Activated CD4-positive, alpha-beta memory T cell treated with anti-CD3 and anti-CD28 coated beads for 36 hours (primary cell): ENCODE measurements around the gene RALY. TPM values are rescaled to one million over a fixed set of nuclear protein-coding genes. Genes with fewer than 3 reads are reported as not detected.

Experiments used
- CTCF ChIA-PET: fragments of 350-600 bp; sonication (Branson Sonifier 250); formaldehyde crosslinking; loops from one replicate; lab custom pipeline; 2021; ENCODE audit warnings: antibody characterized with exemption, inconsistent platforms; lab: Charles Lee
- POLR2A ChIA-PET: fragments of 350-600 bp; sonication (Branson Sonifier 250); formaldehyde crosslinking; loops from one replicate; lab custom pipeline; 2021; ENCODE audit warnings: antibody characterized with exemption; lab: Charles Lee
- DNase-seq: peaks from one replicate; pipeline ENCODE4 v3.0.0-alpha.2; 2020
- H3K27ac Mint-ChIP-seq: one replicate; pipeline ENCODE4 v1.8.0; 2021; ENCODE audit warnings: mixed read lengths
- H3K27me3 Mint-ChIP-seq: one replicate; pipeline ENCODE4 v1.8.0; 2021; ENCODE audit warnings: mixed read lengths
- H3K36me3 Mint-ChIP-seq: one replicate; pipeline ENCODE4 v1.8.0; 2021; ENCODE audit warnings: mixed read lengths
- H3K4me1 Mint-ChIP-seq: one replicate; pipeline ENCODE4 v1.8.0; 2021; ENCODE audit warnings: low read depth, mixed read lengths
- H3K4me3 Mint-ChIP-seq: one replicate; pipeline ENCODE4 v1.8.0; 2021; ENCODE audit warnings: mild to moderate bottlenecking, mixed read lengths
- H3K9me3 Mint-ChIP-seq: one replicate; pipeline ENCODE4 v1.8.0; 2021; ENCODE audit warnings: mixed read lengths
- intact Hi-C: fragments of 100-400 bp; cut with micrococcal nuclease; formaldehyde crosslinking; loops from one replicate; pipeline ENCODE4 v1.15.1; 2023
- total RNA-seq, 2 experiments: library from RNA; stranded (reverse); gene quantifications; one replicate each; pipeline ENCODE4 v1.2.3, GENCODE V29; 2021

RALY gene
- total RNA-seq, 2 experiments from 2014 or later: 149 to 159 TPM

DNA sequence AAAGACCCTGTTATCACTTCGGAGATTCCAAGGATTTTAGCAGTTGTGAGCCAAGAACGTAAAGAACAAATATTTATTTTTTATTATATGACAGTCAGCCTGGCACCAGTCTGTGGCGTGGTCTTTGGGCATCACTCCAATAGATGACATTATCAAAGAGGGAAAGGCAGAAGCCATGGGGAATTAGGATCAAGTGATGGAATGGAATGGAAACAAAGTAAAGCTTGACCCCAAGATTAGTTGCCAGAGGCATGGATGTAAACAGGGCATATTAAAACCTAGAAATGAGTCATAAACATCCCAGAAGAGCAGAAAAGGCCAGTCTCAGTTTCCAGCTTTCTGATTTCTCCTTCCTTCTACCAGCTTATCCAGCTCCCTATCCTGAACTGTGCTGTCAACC lies 106.9 kb downstream of the RALY start:
- intact Hi-C loops: no loop called here
- H3K4me3 Mint-ChIP-seq: no peak overlapping the region
- ChIA-PET CTCF (interaction anchor here (0.5 to 0.9 kb wide), 2 partner anchors 31 to 287 kb away, joined by 3 to 5 read pairs; no protein-coding TSS in a partner anchor), POLR2A (interaction anchor here (1.6 to 4.4 kb wide), 2 partner anchors 11 kb away, joined by 3 to 20 read pairs; partner anchors contain the start of gene EIF2S2)
- H3K36me3 Mint-ChIP-seq: peaks cover 78% of the 10 kb centered on the region
- no peak for DNase-seq
- H3K9me3 Mint-ChIP-seq: no peaks in the 10 kb centered on the region
- no peaks in the 10 kb centered on the region for H3K27me3 Mint-ChIP-seq
- peaks cover 48% of the 10 kb centered on the region for H3K4me1 Mint-ChIP-seq
- peak overlapping the region; percentile 77 for H3K27ac Mint-ChIP-seq

DNA sequence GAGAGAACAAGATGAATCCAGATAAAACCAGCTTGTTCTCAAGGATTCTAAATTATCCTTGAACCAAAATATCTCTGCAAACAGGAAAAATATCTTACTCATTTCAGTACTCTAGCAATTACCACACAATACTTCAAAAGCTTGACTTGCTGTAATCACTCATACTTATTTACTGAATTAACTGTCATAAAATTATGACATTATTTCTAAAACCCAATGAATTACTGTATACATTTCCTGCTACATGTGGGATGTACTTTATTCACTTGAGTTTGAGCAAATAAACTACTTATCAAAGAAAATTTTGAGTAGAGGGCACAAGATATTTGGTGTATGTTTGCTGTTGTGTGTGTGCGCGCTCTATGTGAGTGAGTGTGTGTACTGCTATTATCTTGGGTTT lies 108.6 kb downstream of the RALY start:
- ChIA-PET CTCF (no interaction called here), POLR2A (interaction anchor here (4.4 kb wide), 1 partner anchor 10 kb away, joined by 20 read pairs; the partner anchor contains the start of gene EIF2S2)
- Mint-ChIP-seq H3K4me3 (no peak overlapping the region), H3K4me1 (peaks cover 62% of the 10 kb centered on the region), H3K27ac (peak overlapping the region; percentile 78), H3K9me3 (no peaks in the 10 kb centered on the region), H3K36me3 (peaks cover 68% of the 10 kb centered on the region), H3K27me3 (no peaks in the 10 kb centered on the region)
- intact Hi-C loops: loop anchor here (1.0 kb wide), 1 partner anchor 8 kb away; no protein-coding TSS in a partner anchor
- no peak for DNase-seq

DNA sequence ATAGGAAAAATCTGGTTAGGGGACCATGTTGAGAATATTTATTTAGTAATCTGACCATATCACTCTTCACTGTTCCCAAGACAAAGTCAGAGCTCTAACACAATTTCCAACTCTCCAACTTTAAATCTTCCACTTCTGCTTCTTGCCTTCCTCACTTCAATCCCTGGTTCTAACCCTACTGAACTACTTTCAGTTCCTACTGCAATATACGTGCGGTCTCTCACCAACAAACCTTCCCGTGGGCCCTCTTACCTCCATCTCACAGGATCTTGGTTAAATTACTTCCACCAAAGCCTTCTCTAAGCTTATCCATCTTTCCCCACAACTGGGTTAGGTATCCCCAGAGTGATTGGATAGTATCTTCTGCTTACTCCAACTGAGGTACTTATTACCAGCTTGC lies 110.3 kb downstream of the RALY start:
- DNase-seq: no peak
- Mint-ChIP-seq H3K27ac (peak overlapping the region; percentile 49), H3K4me3 (no peak overlapping the region), H3K4me1 (peaks cover 79% of the 10 kb centered on the region), H3K36me3 (peaks cover 73% of the 10 kb centered on the region), H3K27me3 (no peaks in the 10 kb centered on the region), H3K9me3 (no peaks in the 10 kb centered on the region)
- ChIA-PET POLR2A (interaction anchor here (0.6 to 0.7 kb wide), 2 partner anchors 434 to 1134 kb away, joined by 3 read pairs; no protein-coding TSS in a partner anchor), CTCF (interaction anchor here (1.4 kb wide), 1 partner anchor 35 kb away, joined by 5 read pairs; no protein-coding TSS in a partner anchor)
- intact Hi-C loops: no loop called here

DNA sequence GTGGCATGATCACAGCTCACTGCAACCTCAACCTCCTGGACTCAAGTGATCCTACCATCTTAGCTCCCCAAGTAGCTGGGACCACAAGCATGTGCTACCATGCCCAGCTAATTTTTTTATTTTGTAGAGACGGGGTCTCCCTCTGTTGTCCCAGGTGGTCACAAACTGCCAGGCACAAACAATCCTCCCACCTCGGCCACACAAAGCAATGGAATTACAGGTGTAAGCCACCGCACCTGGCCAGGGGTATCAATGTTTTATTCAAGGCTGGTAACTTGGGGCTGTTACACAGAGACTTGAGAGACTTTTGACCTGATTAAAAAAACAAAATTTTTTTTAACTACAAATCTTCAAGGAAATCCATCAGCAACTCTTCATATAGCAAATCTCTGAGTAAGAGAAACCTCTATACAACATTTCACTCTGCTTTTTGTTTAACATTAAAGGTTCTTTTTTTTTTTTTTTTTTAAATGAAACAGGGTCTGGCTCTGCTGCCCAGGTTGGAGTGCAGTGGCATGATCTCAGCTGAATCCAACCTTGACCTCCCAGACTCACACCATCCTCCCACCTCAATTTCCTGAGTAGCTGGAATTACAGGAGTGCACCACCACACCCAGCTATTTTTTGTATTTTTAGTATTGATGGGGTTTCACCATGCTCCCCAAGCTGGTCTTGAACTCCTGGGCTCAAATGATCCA lies 112.4 kb downstream of the RALY start:
- Mint-ChIP-seq H3K36me3 (peaks cover 78% of the 10 kb centered on the region), H3K4me1 (peaks cover 91% of the 10 kb centered on the region), H3K27me3 (no peaks in the 10 kb centered on the region), H3K9me3 (no peaks in the 10 kb centered on the region), H3K27ac (peak overlapping the region; percentile 74), H3K4me3 (no peak overlapping the region)
- ChIA-PET POLR2A (no interaction called here), CTCF (no interaction called here)
- no peak for DNase-seq
- intact Hi-C loops: no loop called here

DNA sequence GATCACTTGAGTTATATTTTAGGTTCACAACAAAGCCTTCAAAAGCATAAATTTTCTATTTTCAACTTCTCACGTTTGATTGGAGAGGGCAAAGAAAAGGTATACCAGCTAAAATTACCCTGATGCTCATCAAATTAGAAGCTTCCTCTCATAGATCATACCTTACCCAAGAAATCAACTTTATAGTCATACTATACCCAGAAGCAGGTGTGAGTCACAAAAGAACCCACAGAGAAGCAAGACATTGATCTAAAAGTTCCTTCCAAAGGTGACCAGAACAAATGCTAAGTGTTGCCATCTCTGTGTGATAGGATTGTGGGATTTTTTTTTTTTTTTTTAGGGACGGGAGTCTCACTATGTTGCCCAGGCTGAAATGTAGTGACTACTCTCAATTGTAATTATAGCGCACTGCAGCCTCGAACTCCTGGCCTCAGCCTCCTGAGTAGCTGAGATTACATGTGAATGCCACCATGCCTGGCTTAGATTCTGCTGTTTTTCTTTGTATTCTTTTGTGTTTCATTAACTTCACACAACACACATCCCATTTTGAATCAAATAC lies 115.0 kb downstream of the RALY start:
- CTCF ChIA-PET: interaction anchor here (0.6 to 1.3 kb wide), 5 partner anchors 16 to 1635 kb away, joined by 3 to 4 read pairs (median 3); no protein-coding TSS in a partner anchor
- peak overlapping the region; percentile 76 for H3K27ac Mint-ChIP-seq
- H3K9me3 Mint-ChIP-seq: no peaks in the 10 kb centered on the region
- H3K4me3 Mint-ChIP-seq: peak overlapping the region; percentile 49
- H3K27me3 Mint-ChIP-seq: no peaks in the 10 kb centered on the region
- POLR2A ChIA-PET: interaction anchor here (1.0 to 1.5 kb wide), 4 partner anchors 11 to 293 kb away, joined by 3 to 5 read pairs (median 4); no protein-coding TSS in a partner anchor
- DNase-seq: no peak
- intact Hi-C loops: no loop called here
- peaks cover 72% of the 10 kb centered on the region for H3K4me1 Mint-ChIP-seq
- H3K36me3 Mint-ChIP-seq: peaks cover 62% of the 10 kb centered on the region

DNA sequence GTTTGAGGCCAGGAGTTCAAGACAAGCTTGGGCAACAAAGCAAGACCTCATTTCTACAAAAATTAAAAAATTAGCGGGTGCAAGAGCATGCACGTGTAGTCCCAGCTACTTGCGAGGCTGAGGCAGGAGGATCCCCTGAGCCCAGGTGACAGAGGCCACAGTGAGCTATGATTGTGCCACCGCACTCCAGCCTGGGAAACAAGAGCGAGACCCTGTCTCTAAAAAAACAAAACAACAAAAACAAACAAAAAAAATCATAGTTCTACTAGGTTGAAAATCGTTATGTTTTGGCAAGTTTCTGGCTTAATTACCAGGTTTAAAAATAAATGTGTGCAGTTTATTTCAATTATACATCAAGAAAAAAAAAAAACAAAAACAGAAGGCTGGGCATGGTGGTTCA lies 115.7 kb downstream of the RALY start:
- intact Hi-C loops: no loop called here
- Mint-ChIP-seq H3K4me1 (peaks cover 64% of the 10 kb centered on the region), H3K4me3 (peak overlapping the region; percentile 49), H3K36me3 (peaks cover 54% of the 10 kb centered on the region), H3K27ac (peak overlapping the region; percentile 76), H3K9me3 (no peaks in the 10 kb centered on the region), H3K27me3 (no peaks in the 10 kb centered on the region)
- POLR2A ChIA-PET: interaction anchor here (1.0 to 1.5 kb wide), 3 partner anchors 12 to 294 kb away, joined by 3 to 4 read pairs (median 4); no protein-coding TSS in a partner anchor
- DNase-seq: no peak
- CTCF ChIA-PET: interaction anchor here (0.6 to 1.3 kb wide), 2 partner anchors 195 to 705 kb away, joined by 3 to 4 read pairs; no protein-coding TSS in a partner anchor

DNA sequence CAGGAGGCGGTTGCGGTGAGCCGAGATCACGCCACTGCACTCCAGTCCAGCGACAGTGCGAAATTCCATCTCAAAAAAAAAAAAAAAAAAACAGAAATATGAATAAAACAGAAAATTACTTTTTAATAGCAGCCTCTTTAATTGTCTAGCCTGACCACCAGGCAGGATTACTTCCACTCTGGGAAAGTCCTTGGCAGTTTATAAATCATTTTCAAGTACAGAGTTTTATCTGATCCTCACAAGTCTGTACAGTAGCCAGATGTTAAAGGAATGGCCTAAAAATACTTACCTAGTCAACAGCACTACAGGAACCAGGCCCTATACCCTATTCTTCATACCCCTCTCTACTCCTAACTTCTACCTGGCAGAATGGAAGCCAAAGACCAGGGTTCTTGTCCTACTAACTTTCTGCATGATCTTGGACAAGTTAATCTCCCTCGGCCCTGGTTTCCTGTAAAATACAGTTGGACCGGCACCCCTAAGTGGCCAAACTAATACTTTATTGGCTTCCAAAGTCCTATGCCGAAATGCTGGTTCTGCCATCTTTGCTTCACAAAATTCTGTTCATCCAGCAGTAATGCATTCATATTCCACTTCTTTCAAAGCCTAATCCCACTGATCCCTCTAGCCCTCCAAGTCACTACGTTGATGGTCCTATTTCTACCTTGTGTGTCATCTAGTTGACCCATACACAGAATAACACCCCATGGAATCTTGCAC lies 116.5 kb downstream of the RALY start:
- ChIA-PET CTCF (no interaction called here), POLR2A (interaction anchor here (1.1 kb wide), 1 partner anchor 295 kb away, joined by 4 read pairs; no protein-coding TSS in a partner anchor)
- Mint-ChIP-seq H3K4me1 (peaks cover 57% of the 10 kb centered on the region), H3K9me3 (no peaks in the 10 kb centered on the region), H3K27me3 (no peaks in the 10 kb centered on the region), H3K36me3 (peaks cover 47% of the 10 kb centered on the region), H3K4me3 (peak overlapping the region; percentile 97), H3K27ac (peak overlapping the region; percentile 98)
- intact Hi-C loops: loop anchor here (1.0 to 10.0 kb wide), 4 partner anchors 8 to 423 kb away; partner anchors contain the start of genes AHCY and E2F1
- DNase-seq: no peak

DNA sequence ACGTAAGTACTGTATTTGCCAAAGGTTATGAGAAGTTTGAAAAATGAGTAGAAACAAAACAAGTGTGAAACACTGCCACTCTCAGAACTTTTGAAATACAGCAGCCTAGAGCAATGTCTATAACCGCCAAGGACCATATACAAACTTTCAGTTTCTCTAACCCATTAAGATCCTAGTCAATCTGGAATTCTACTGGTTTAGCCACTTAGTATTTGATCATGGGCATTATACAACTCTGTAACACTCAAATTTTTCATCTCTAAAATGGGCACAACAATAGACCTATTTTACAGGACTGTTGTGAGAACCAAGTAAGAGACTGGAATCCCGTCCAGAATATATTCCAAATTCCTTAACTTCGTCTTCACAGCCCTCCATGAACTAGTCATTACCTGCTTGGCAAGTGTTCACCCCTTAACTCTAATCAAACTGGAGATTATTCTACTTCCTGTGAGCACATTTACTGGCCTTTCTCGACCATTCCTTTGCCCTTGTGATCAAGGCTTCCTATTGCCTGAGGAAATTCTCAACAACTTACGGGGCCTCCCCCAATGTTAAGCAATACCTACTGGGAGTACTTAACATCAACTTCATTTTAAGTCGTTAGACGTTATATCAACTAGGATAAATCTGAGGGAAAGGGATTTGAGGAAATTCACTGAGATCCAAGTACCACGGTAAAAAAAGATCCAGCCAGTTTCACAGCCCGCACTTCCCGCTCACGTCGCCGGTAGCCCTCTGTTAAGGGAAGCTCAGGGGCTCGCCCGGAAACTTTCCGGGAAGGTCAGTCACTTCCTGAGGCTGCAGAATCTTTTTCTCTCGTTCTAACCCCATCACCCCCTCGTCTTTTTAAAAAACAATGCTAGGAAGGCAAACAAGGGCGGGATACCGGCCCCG lies 117.3 kb downstream of the RALY start:
- Mint-ChIP-seq H3K27me3 (no peaks in the 10 kb centered on the region), H3K27ac (peak overlapping the region; percentile 98), H3K4me1 (peaks cover 49% of the 10 kb centered on the region), H3K9me3 (no peaks in the 10 kb centered on the region), H3K36me3 (peaks cover 39% of the 10 kb centered on the region), H3K4me3 (peak overlapping the region; percentile 97)
- ChIA-PET CTCF (interaction anchor here (1.5 kb wide), 1 partner anchor 43 kb away, joined by 3 read pairs; no protein-coding TSS in a partner anchor), POLR2A (interaction anchor here (1.4 to 2.6 kb wide), 4 partner anchors 10 to 447 kb away, joined by 3 to 20 read pairs (median 8); no protein-coding TSS in a partner anchor)
- DNase-seq: peak; percentile 25
- intact Hi-C loops: loop anchor here (1.0 to 10.0 kb wide), 4 partner anchors 9 to 424 kb away; partner anchors contain the start of genes AHCY and E2F1

DNA sequence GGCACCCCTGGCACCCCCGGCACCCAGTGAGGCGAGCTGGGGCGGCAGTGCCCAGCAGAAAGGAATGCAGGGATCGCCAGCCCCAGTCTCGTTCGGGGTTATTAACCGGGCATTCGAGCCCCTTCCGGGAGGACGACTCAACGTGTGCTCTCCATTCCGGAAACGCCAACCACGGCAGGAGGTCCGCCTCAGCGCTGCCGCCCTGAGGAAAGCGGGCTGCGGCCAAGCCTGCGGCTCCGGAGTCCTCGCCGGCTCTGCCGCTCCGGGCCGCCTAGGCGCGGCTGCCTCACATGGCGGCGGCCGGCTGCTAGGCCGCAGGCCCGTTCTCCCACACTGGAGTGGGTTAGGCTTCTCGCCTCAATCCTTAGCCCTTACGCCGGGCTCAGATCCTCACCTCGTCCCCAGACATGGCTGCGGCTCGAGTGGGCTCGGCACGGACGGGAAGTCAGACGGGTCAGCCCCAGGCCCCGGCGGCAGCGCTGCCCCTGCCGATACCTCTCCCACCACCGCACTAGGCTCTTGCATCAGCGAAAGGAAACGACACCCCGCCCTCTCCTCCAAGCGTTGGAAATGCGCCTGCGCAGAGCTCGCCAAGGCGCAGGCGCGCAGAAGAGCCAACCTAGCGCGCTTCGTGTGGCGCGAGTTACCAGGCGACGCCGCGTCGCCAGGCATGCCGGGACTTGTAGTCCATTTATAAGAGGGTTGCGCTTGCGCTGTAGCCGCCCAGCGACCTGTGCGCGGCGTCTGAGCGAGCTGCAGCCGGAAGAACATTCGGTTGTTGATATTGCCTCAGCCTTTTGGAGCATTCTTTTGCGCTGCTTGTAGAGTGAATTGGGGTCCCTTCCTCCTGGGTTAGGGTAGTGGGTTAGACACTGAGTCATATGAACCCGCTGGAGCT lies 118.2 kb downstream of the RALY start, which contains the start of gene EIF2S2:
Gene EIF2S2 (minus strand): TSS at position 542 of the 898 bp plus-strand sequence. CDS start 133 bp downstream, at position 409.
- H3K4me3 Mint-ChIP-seq: peak within 1 kb of the TSS; percentile 97
- peak; percentile 97 for DNase-seq
- H3K36me3 Mint-ChIP-seq: peaks cover 38% of the 10 kb centered on the region
- ChIA-PET POLR2A (interaction anchor here (0.5 to 2.6 kb wide), 17 partner anchors 10 to 1217 kb away, joined by 3 to 21 read pairs (median 4); partner anchors contain the start of genes CBFA2T2, CHMP4B, DYNLRB1 and RALY), CTCF (interaction anchor here (0.8 to 2.0 kb wide), 9 partner anchors 10 to 300 kb away, joined by 3 to 10 read pairs (median 3); partner anchors contain the start of gene CHMP4B)
- intact Hi-C loops: loop anchor here (1.0 to 10.0 kb wide), 5 partner anchors 47 to 425 kb away; partner anchors contain the start of genes AHCY, CHMP4B, E2F1 and RALY
- peaks cover 41% of the 10 kb centered on the region for H3K4me1 Mint-ChIP-seq
- H3K9me3 Mint-ChIP-seq: no peaks in the 10 kb centered on the region
- peak within 1 kb of the TSS; percentile 98 for H3K27ac Mint-ChIP-seq
- H3K27me3 Mint-ChIP-seq: no peaks in the 10 kb centered on the region
